ENCODE measurements around the gene IP6K3.

IP6K3 gene

GRCh38 chr6:33694977-33695376 is 51.7 kb downstream of the IP6K3 start:
- Histone ChIP-seq H3K9ac (ENCODE audit: low read length) (no peak overlapping the region), H3K4me3 (ENCODE audit: low read length) (no peak overlapping the region), H3K79me2 (ENCODE audit: low read length) (no peaks in the 10 kb centered on the region), H3K4me1 (ENCODE audit: low read length) (no peaks in the 10 kb centered on the region; the same call in 1 of the 2 replicates), H3K9me3 (ENCODE audit: insufficient read depth, low read length) (no peaks in the 10 kb centered on the region), H3K36me3 (replicated peaks; ENCODE audit: low read depth, low read length) (peaks cover 19% of the 10 kb centered on the region), H3K4me2 (ENCODE audit: low read length) (no peak overlapping the region), H2AFZ (ENCODE audit: low read depth, low read length) (no peak overlapping the region), H4K20me1 (ENCODE audit: insufficient read depth, low read length) (no peaks in the 10 kb centered on the region), H3K27me3 (ENCODE audit: low read depth, low read length) (no peaks in the 10 kb centered on the region), H3K27ac (ENCODE audit: low read length) (no peak overlapping the region)
- TF ChIP-seq CTCF (IDR thresholded peaks at IDR 0.05; ENCODE audit: low read depth, low read length) = no peak
- TF ChIP-seq EZH2phosphoT487 (IDR thresholded peaks at IDR 0.05; ENCODE audit: low read depth) = no peak

GRCh38 chr6:33694401-33694931 is 52.2 kb downstream of the IP6K3 start:
- Histone ChIP-seq H3K4me1 (ENCODE audit: low read length) (no peaks in the 10 kb centered on the region), H3K4me2 (ENCODE audit: low read length) (no peak overlapping the region), H3K27ac (ENCODE audit: low read length) (no peak overlapping the region)

GRCh38 chr6:33693186-33694105 is 53.3 kb downstream of the IP6K3 start:
- H3K27me3 ChIP-seq (ENCODE audit: low read depth, low read length) = no peaks in the 10 kb centered on the region
- H3K4me1 ChIP-seq (ENCODE audit: low read length) = no peaks in the 10 kb centered on the region
- no peak overlapping the region for H2AFZ ChIP-seq (ENCODE audit: low read depth, low read length)
- H3K9me3 ChIP-seq (ENCODE audit: insufficient read depth, low read length) = no peaks in the 10 kb centered on the region
- no peaks in the 10 kb centered on the region for H4K20me1 ChIP-seq (ENCODE audit: insufficient read depth, low read length)
- no peak overlapping the region for H3K9ac ChIP-seq (ENCODE audit: low read length)
- no peak overlapping the region for H3K4me2 ChIP-seq (ENCODE audit: low read length)
- TF ChIP-seq EZH2phosphoT487 (IDR thresholded peaks at IDR 0.05; ENCODE audit: low read depth) (no peak), CTCF (IDR thresholded peaks at IDR 0.05; ENCODE audit: low read depth, low read length) (no peak)
- H3K27ac ChIP-seq (ENCODE audit: low read length) = no peak overlapping the region
- H3K36me3 ChIP-seq (replicated peaks; ENCODE audit: low read depth, low read length) = peaks cover 15% of the 10 kb centered on the region
- no peaks in the 10 kb centered on the region for H3K79me2 ChIP-seq (ENCODE audit: low read length)
- H3K4me3 ChIP-seq (ENCODE audit: low read length) = no peak overlapping the region

More at GRCh38 chr6:33694401-33694931, 52.2 kb downstream of the IP6K3 start:
- Histone ChIP-seq H3K36me3 (replicated peaks; ENCODE audit: low read depth, low read length) (peaks cover 15% of the 10 kb centered on the region), H4K20me1 (ENCODE audit: insufficient read depth, low read length) (no peaks in the 10 kb centered on the region), H3K27me3 (ENCODE audit: low read depth, low read length) (no peaks in the 10 kb centered on the region), H2AFZ (ENCODE audit: low read depth, low read length) (no peak overlapping the region), H3K79me2 (ENCODE audit: low read length) (no peaks in the 10 kb centered on the region), H3K9ac (ENCODE audit: low read length) (no peak overlapping the region), H3K4me3 (ENCODE audit: low read length) (no peak overlapping the region), H3K9me3 (ENCODE audit: insufficient read depth, low read length) (no peaks in the 10 kb centered on the region)
- TF ChIP-seq CTCF (IDR thresholded peaks at IDR 0.05; ENCODE audit: low read depth, low read length) (no peak), EZH2phosphoT487 (IDR thresholded peaks at IDR 0.05; ENCODE audit: low read depth) (no peak)

GRCh38 chr6:33692760-33693158 is 53.9 kb downstream of the IP6K3 start:
- Histone ChIP-seq H3K4me2 (ENCODE audit: low read length) (no peak overlapping the region), H3K27ac (ENCODE audit: low read length) (no peak overlapping the region)

More at GRCh38 chr6:33692760-33693158, 53.9 kb downstream of the IP6K3 start:
- no peaks in the 10 kb centered on the region for H4K20me1 ChIP-seq (ENCODE audit: insufficient read depth, low read length)
- no peak overlapping the region for H2AFZ ChIP-seq (ENCODE audit: low read depth, low read length)
- H3K9me3 ChIP-seq (ENCODE audit: insufficient read depth, low read length) = no peaks in the 10 kb centered on the region
- peaks cover 9% of the 10 kb centered on the region for H3K36me3 ChIP-seq (replicated peaks; ENCODE audit: low read depth, low read length)
- no peak overlapping the region for H3K9ac ChIP-seq (ENCODE audit: low read length)
- H3K4me3 ChIP-seq (ENCODE audit: low read length) = no peak overlapping the region
- no peaks in the 10 kb centered on the region for H3K79me2 ChIP-seq (ENCODE audit: low read length)
- TF ChIP-seq EZH2phosphoT487 (IDR thresholded peaks at IDR 0.05; ENCODE audit: low read depth) (no peak), CTCF (IDR thresholded peaks at IDR 0.05; ENCODE audit: low read depth, low read length) (no peak)
- no peaks in the 10 kb centered on the region for H3K27me3 ChIP-seq (ENCODE audit: low read depth, low read length)
- no peaks in the 10 kb centered on the region for H3K4me1 ChIP-seq (ENCODE audit: low read length)

Measured in OCI-LY3 (cell line).